GM12878 (cell line): ENCODE data around the gene SAXO1. TPM values are rescaled to one million over a fixed set of nuclear protein-coding genes. Genes with fewer than 3 reads are reported as not detected.

Experiments
- ATAC-seq: fragments of 200-7000 bp; cut with Tn5 transposase; 3 replicates; pipeline ENCODE4 v1.9.1; 2020; ENCODE audit warnings: mild to moderate bottlenecking, moderate library complexity
- BruUV-seq: library from RNA; stranded (reverse); fragments of 400-500 nt; replicated peaks from 2 replicates; lab custom pipeline; 2021; lab: Mats Ljungman, UMichigan
- CTCF ChIA-PET: fragments of 300-600 bp; sonication (Branson Sonifier 250); formaldehyde crosslinking; extraction: SDS; loops from one replicate; lab custom pipeline; 2021; ENCODE audit warnings: inconsistent platforms; lab: Yijun Ruan, JAX
- POLR2A ChIA-PET: fragments of 350-600 bp; formaldehyde crosslinking; extraction: SDS; loops from one replicate; lab custom pipeline; 2021; ENCODE audit warnings: inconsistent platforms; lab: Charles Lee
- RAD21 ChIA-PET: fragments of 300-600 bp; sonication (Branson Sonifier 250); formaldehyde crosslinking; loops from one replicate; lab custom pipeline; 2023; ENCODE audit warnings: antibody characterized with exemption; ENCODE audit not compliant: unreplicated experiment; lab: Charles Lee
- SMC1A ChIA-PET: fragments of 300-600 bp; sonication (Branson Sonifier 250); formaldehyde crosslinking; loops from one replicate; lab custom pipeline; 2023; ENCODE audit not compliant: unreplicated experiment, uncharacterized antibody; lab: Charles Lee
- DNase-seq: peaks from one replicate; pipeline ENCODE4 v3.0.0-alpha.2; 2011; ENCODE audit warnings: low read depth, low spot score
- FAIRE-seq: peaks from 3 replicates; lab custom pipeline; 2011; peaks lifted over from hg19 to GRCh38; lab: Jason Lieb, UNC
- H2AFZ ChIP-seq: 2 replicates; pipeline ENCODE4 v1.6.0; 2011; ENCODE audit warnings: low read depth, low read length, control low read depth; ENCODE audit not compliant: control insufficient read depth
- H3K27ac ChIP-seq: 2 replicates; pipeline ENCODE4 v1.5.1; 2011; ENCODE audit warnings: control low read depth; ENCODE audit not compliant: control insufficient read depth, insufficient read depth
- H3K27me3 ChIP-seq, 2 experiments: replicated peaks in 1 of 2; 2 replicates each; pipeline versions ENCODE4 v1.6.0 to v1.6.1; 2011; ENCODE audit warnings: low read length in 1 of 2; ENCODE audit not compliant: control insufficient read depth in 2 of 2, insufficient read depth in 2 of 2
- H3K36me3 ChIP-seq, 2 experiments: 2 replicates each; pipeline ENCODE4 v1.5.1; 2011; ENCODE audit warnings: low read length in 1 of 2; ENCODE audit not compliant: control insufficient read depth in 2 of 2, insufficient read depth in 2 of 2
- H3K4me1 ChIP-seq: 2 replicates; pipeline ENCODE4 v1.6.1; 2011; ENCODE audit warnings: mild to moderate bottlenecking, low read length, moderate library complexity, mixed read lengths; ENCODE audit not compliant: control insufficient read depth, insufficient read depth
- H3K4me2 ChIP-seq: 2 replicates; pipeline ENCODE4 v1.6.0; 2011; ENCODE audit warnings: control low read depth; ENCODE audit not compliant: control insufficient read depth, insufficient read depth
- H3K4me3 ChIP-seq: fragments of 200-600 bp; sonication (generic); 2 replicates; pipeline ENCODE4 v1.5.1; 2016
- H3K79me2 ChIP-seq: 2 replicates; pipeline ENCODE4 v1.6.0; 2011; ENCODE audit warnings: low read length; ENCODE audit not compliant: control insufficient read depth, insufficient read depth
- H3K9ac ChIP-seq: 2 replicates; pipeline ENCODE4 v1.8.0; 2011; ENCODE audit warnings: low read length, control low read depth, mixed read lengths; ENCODE audit not compliant: control insufficient read depth, insufficient read depth
- H3K9me3 ChIP-seq: replicated peaks from 3 replicates; pipeline ENCODE4 v1.5.1; 2011; ENCODE audit warnings: mild to moderate bottlenecking, low read length; ENCODE audit not compliant: control insufficient read depth, insufficient read depth
- H4K20me1 ChIP-seq: 2 replicates; pipeline ENCODE4 v1.6.0; 2011; ENCODE audit not compliant: control insufficient read depth, insufficient read depth
- CBFB ChIP-seq: IDR thresholded peaks from 2 replicates; pipeline ENCODE4 v1.6.1; 2016; ENCODE audit warnings: antibody characterized with exemption, low read depth
- IKZF1 ChIP-seq: fragments of 450-650 bp; conservative IDR thresholded peaks from 2 replicates; pipeline ENCODE4 v1.6.1; 2017; ENCODE audit warnings: antibody characterized with exemption, mild to moderate bottlenecking
- IRF5 ChIP-seq: fragments of 450-650 bp; IDR thresholded peaks from 2 replicates; pipeline ENCODE4 v1.6.1; 2017; ENCODE audit warnings: borderline replicate concordance
- NR2C2 ChIP-seq: IDR thresholded peaks from 2 replicates; pipeline ENCODE4 v1.6.1; 2011; ENCODE audit warnings: borderline replicate concordance, low read depth; ENCODE audit not compliant: control insufficient read depth, insufficient read length
- NRF1 ChIP-seq: conservative IDR thresholded peaks from 2 replicates; pipeline ENCODE4 v1.6.1; 2011; ENCODE audit warnings: mild to moderate bottlenecking, low read depth, low read length, improper control_type of control experiment
- RAD51 ChIP-seq: fragments of 450-650 bp; IDR thresholded peaks from 2 replicates; pipeline ENCODE4 v1.6.1; 2016; ENCODE audit warnings: moderate library complexity, mild to moderate bottlenecking, inconsistent platforms
- SIN3A ChIP-seq: IDR thresholded peaks from 2 replicates; pipeline ENCODE4 v1.6.1; 2012; ENCODE audit warnings: low read depth, low read length, improper control_type of control experiment
- SP1 ChIP-seq: IDR thresholded peaks from one replicate; pipeline ENCODE4 v1.6.1; 2011; ENCODE audit warnings: low read depth, low read length
- TCF3 ChIP-seq: IDR thresholded peaks from 2 replicates; pipeline ENCODE4 v1.6.1; 2012; ENCODE audit warnings: low read depth, mild to moderate bottlenecking, low read length, borderline replicate concordance; ENCODE audit not compliant: insufficient read depth
- YY1 ChIP-seq: IDR thresholded peaks from 2 replicates; pipeline ENCODE4 v1.6.1; 2011; ENCODE audit warnings: low read depth, mild to moderate bottlenecking, low read length
- WGBS: methylation state at CpG from one replicate; pipeline ENCODE4 v1.1.6; 2016; ENCODE audit warnings: low lambda C conversion rate; ENCODE audit not compliant: insufficient replicate concordance, insufficient coverage; ENCODE audit errors: missing lambda C conversion rate; 5-methylcytosine and 5-hydroxymethylcytosine counted together
- in situ Hi-C: fragments of 300-500 bp; cut with MboI; formaldehyde crosslinking; loops from 9 replicates; pipeline ENCODE4 v1.14.3; 2018; ENCODE audit warnings: mixed read lengths
- intact Hi-C: fragments of 100-400 bp; cut with micrococcal nuclease; formaldehyde crosslinking; loops from one replicate; pipeline ENCODE4 v1.14.2; 2022; ENCODE audit not compliant: unreplicated experiment
- polyA plus RNA-seq, 11 experiments: library from polyadenylated mRNA; depleted of rRNA in 4 of 11; unstranded in 6 of 11; stranded (reverse) in 5 of 11; fragments of >200 nt; fragmentation: Nextera tagmentation in 4 of 11; fragmentation: Illumina TruSeq in 1 of 11; extraction: Ambion mirVana in 4 of 11; extraction: Trizol in 1 of 11; gene quantifications; 1 replicate in 1 of 11; 2 replicates in 10 of 11; pipeline versions ENCODE4 v1.2.1 to v1.2.3, GENCODE V29; 2011 to 2016; ENCODE audit warnings: inconsistent platforms in 2 of 11, missing spikeins in 2 of 11, low read depth in 1 of 11
- total RNA-seq, 4 experiments: library from RNA; depleted of rRNA in 3 of 4; stranded (reverse); fragments of >200 nt in 3 of 4; fragmentation: Illumina TruSeq in 1 of 4; extraction: Trizol in 1 of 4; gene quantifications; 2 replicates each; pipeline versions ENCODE4 v1.2.1 to v1.2.3, GENCODE V29; 2013 to 2021

SAXO1 gene
- total and polyA plus RNA-seq, 10 of the 15 experiments (the other 5 are each of a cell fraction or from before 2014, with no cell fraction given), result under 0.01 to 0.01 TPM; not detected in 8

GRCh38 chr9:18970393-18970792, 62.6 kb downstream of the SAXO1 start:
- CTCF ChIA-PET, result no interaction called here
- in situ Hi-C loops, result no loop called here

GRCh38 chr9:18969128-18969527, 63.9 kb downstream of the SAXO1 start:
- Histone ChIP-seq H3K4me2 (no peak overlapping the region), H3K9me3 (no peaks in the 10 kb centered on the region), H3K36me3 (no peaks in the 10 kb centered on the region), H3K4me1 (no peaks in the 10 kb centered on the region), H3K79me2 (no peaks in the 10 kb centered on the region), H2AFZ (no peak overlapping the region), H4K20me1 (no peaks in the 10 kb centered on the region), H3K27me3 (no peaks in the 10 kb centered on the region), H3K27ac (no peak overlapping the region), H3K4me3 (no peak overlapping the region), H3K9ac (no peak overlapping the region)
- intact Hi-C loops, result no loop called here
- whole genome bisulfite sequencing, result 19% methylated on average over 3 of the region's 3 CpGs
- SMC1A ChIA-PET, result interaction anchor here (0.7 kb wide), 1 partner anchor 696 kb away, joined by 3 read pairs; no protein-coding TSS in a partner anchor
- no peak for FAIRE-seq
- in situ Hi-C loops, result no loop called here
- TF ChIP-seq CBFB (no peak), IKZF1 (no peak), IRF5 (no peak), SIN3A (no peak), NRF1 (no peak), TCF3 (no peak), SP1 (no peak), RAD51 (no peak)
- CTCF ChIA-PET, result interaction anchor here (1.6 kb wide), 1 partner anchor 205 kb away, joined by 4 read pairs; no protein-coding TSS in a partner anchor
- RAD21 ChIA-PET, result interaction anchor here (1.0 kb wide), 1 partner anchor 176 kb away, joined by 3 read pairs; no protein-coding TSS in a partner anchor
- BruUV-seq, result no TSS peak
- no peak for DNase-seq
- POLR2A ChIA-PET, result no interaction called here
- ATAC-seq, result no peak

More at GRCh38 chr9:18970393-18970792, 62.6 kb downstream of the SAXO1 start:
- Histone ChIP-seq H3K9ac (no peak overlapping the region), H3K36me3 (no peaks in the 10 kb centered on the region), H3K4me3 (no peak overlapping the region), H3K27me3 (no peaks in the 10 kb centered on the region; a peak in 1 of 4 replicates), H4K20me1 (no peaks in the 10 kb centered on the region), H3K9me3 (no peaks in the 10 kb centered on the region), H3K4me2 (no peak overlapping the region), H3K79me2 (no peaks in the 10 kb centered on the region), H3K4me1 (no peaks in the 10 kb centered on the region), H2AFZ (no peak overlapping the region), H3K27ac (no peak overlapping the region)
- WGBS, result 50% methylated on average over 2 of the region's 2 CpGs
- ChIA-PET POLR2A (no interaction called here), RAD21 (no interaction called here), SMC1A (no interaction called here)
- TF ChIP-seq IKZF1, result no peak
- TF ChIP-seq NR2C2, result no peak
- no peak for TF ChIP-seq YY1
- no peak for FAIRE-seq
- no peak for ATAC-seq
- intact Hi-C loops, result no loop called here
- no peak for DNase-seq
- no TSS peak for BruUV-seq
